GM12891 (cell line): ENCODE measurements around the gene ZDHHC4. TPM values are rescaled to one million over a fixed set of nuclear protein-coding genes. Genes with fewer than 3 reads are reported as not detected.
A peak's percentile ranks its signal among the peaks of the same experiment; 100 is the strongest.

ENCODE experiments used
- DNase-seq: peaks from one replicate; pipeline ENCODE4 v3.0.0; 2011; ENCODE audit warnings: low spot score; ENCODE audit not compliant: insufficient read length
- FAIRE-seq: peaks from 2 replicates; lab custom pipeline; 2011; peaks lifted over from hg19 to GRCh38; lab: Jason Lieb, UNC
- PAX5 ChIP-seq: IDR thresholded peaks from 2 replicates; pipeline ENCODE4 v1.6.1; 2011; ENCODE audit warnings: low read length, moderate library complexity, mild to moderate bottlenecking; ENCODE audit not compliant: insufficient read depth, severe bottlenecking
- POLR2A ChIP-seq: IDR thresholded peaks from 2 replicates; pipeline ENCODE4 v1.6.1; 2011; ENCODE audit warnings: low read depth, low read length, control low read depth
- POLR2AphosphoS5 ChIP-seq: IDR thresholded peaks from 2 replicates; pipeline ENCODE4 v1.6.1; 2011; ENCODE audit warnings: low read depth, low read length, control low read depth
- POU2F2 ChIP-seq: IDR thresholded peaks from 2 replicates; pipeline ENCODE4 v1.6.1; 2011; ENCODE audit warnings: low read depth, mild to moderate bottlenecking, control low read depth, low read length, moderate library complexity
- SPI1 ChIP-seq: IDR thresholded peaks from 2 replicates; pipeline ENCODE4 v1.6.1; 2011; ENCODE audit warnings: low read depth, low read length, control low read depth
- TAF1 ChIP-seq: IDR thresholded peaks from 2 replicates; pipeline ENCODE4 v1.6.1; 2011; ENCODE audit warnings: low read depth, low read length, control low read depth
- polyA plus RNA-seq: library from polyadenylated mRNA; unstranded; fragments of >200 nt; gene quantifications from one replicate; pipeline ENCODE4 v1.2.1, GENCODE V29; 2012; ENCODE audit warnings: low read depth, missing spikeins, inconsistent platforms; ENCODE audit not compliant: missing spikeins

The ZDHHC4 gene
- polyA plus RNA-seq: 22.3 TPM

DNA sequence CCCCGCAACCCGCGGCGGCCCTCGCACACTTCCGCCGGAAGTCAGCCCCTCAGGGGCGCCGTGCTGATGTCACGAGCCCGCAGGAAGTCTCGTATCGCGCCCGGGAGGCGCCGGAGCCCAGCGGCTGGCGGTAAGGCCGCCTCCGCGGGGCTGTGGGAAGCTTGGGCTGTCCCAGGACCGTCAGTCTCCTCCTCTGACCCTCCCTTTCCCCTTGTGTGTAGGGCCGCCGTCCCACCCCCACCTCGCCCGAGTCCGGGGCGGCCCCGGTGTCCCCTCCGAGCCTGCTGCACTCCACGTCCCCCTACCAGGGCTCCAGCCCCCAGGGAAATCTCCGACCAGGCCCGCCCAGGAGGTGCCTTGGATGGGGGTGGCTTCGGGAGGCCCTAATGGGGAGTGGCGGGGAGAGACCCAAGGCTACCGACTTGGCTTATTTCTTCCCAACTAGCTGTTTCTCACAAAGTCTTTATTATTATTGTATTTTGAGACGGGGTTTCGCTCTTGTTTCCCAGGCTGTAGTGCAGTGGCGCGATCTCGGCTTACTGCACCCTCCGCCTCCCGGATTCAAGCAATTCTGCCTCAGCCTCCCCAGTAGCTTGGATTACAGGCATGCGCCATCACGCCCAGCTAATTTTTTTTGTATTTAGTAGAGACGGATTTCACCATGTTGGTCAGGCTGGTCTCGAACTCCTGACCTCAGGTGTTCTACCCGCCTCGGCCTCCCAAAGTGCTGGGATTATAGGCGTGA, at the start of gene ZDHHC4:
TSS of gene ZDHHC4 (plus strand) at position 86 of the 745 bp plus-strand sequence. CDS start 3,108 bp downstream, outside the sequence.
- TF ChIP-seq POLR2AphosphoS5 (peak; percentile 85), PAX5 (no peak), TAF1 (peak; percentile 70), SPI1 (peak; percentile 25; the same call in 1 of the 2 replicates), POLR2A (peak; percentile 94), POU2F2 (peak; percentile 62)
- DNase-seq: peak; percentile 98
- FAIRE-seq: peak; percentile 96

- no peak for TF ChIP-seq POLR2AphosphoS5
- no peak for TF ChIP-seq POLR2A
- TF ChIP-seq SPI1: no peak
- no peak for TF ChIP-seq TAF1
- TF ChIP-seq POU2F2: no peak
- no peak for TF ChIP-seq PAX5
- no peak for DNase-seq
- no peak for FAIRE-seq
Observed at GRCh38 chr7:6528401-6529130, 48.7 kb upstream of the ZDHHC4 start.

DNA sequence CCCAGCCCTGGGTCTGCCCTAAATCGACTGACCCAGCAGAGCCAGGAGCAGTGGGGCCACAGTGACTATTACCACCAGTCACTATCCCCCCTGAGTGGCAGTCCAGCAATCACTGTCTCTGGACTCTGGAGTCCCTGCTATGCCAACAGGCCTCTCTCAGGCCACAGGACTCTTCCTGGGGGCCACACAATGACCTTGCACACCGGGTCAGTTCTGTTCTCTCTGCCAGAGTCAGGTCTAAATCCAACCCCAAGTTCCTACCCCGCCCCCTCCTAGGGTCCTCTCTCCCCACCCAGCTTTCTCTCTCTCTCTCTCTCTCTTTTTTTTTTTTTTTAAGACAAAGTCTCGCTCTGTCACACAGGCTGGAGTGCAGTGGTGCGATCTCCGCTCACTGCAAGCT, 47.6 kb upstream of the ZDHHC4 start:
- TF ChIP-seq POU2F2 (no peak), TAF1 (no peak), SPI1 (no peak), POLR2AphosphoS5 (no peak), PAX5 (no peak), POLR2A (no peak)
- FAIRE-seq (no peak), DNase-seq (no peak)

DNA sequence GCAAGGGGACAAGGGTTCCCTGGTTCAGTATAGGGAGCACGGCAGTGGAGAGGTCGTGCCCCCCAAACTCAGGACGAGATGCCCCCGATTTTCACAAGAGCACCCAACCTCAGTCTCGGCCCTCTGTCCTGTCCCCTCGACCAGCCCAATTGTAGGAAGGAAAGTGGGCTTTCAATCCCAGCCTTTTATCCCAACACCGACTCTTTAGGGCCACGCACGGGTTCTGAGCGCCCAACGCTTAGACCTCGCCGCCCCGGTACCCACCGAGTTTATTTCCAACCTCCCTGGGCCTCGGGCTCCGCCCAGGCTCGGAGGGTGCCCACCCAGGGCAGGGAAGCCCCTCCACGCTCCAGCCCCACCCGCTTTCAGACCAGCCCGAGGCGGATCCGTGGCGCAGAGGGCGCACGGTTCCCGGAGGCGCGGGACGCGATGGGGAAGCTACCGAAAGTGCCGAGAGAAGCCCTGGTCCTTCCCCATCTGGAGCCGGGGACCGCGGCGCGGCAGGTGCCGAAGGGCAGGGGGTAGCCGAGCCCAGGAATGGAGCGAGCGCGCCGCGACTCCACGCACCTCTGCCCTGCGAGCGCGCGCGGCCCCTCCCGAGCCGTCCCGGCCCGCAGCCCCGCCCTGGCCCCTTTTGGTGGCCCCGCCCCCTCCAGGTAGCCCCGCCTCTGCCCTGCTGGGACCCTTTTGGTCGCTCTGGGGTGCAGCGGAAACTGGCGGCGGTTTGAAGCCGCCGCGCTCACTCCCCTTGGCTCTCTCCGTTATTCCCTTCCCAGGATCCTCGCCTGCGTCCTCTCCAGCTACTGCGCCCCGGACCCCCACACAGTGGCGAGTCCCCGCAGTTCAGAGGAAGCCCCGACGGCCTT, 46.4 kb upstream of the ZDHHC4 start:
- DNase-seq: peak; percentile 71
- FAIRE-seq: peak; percentile 47
- TF ChIP-seq POLR2A (no peak), POU2F2 (no peak), SPI1 (no peak), POLR2AphosphoS5 (no peak), TAF1 (no peak), PAX5 (no peak)

DNA sequence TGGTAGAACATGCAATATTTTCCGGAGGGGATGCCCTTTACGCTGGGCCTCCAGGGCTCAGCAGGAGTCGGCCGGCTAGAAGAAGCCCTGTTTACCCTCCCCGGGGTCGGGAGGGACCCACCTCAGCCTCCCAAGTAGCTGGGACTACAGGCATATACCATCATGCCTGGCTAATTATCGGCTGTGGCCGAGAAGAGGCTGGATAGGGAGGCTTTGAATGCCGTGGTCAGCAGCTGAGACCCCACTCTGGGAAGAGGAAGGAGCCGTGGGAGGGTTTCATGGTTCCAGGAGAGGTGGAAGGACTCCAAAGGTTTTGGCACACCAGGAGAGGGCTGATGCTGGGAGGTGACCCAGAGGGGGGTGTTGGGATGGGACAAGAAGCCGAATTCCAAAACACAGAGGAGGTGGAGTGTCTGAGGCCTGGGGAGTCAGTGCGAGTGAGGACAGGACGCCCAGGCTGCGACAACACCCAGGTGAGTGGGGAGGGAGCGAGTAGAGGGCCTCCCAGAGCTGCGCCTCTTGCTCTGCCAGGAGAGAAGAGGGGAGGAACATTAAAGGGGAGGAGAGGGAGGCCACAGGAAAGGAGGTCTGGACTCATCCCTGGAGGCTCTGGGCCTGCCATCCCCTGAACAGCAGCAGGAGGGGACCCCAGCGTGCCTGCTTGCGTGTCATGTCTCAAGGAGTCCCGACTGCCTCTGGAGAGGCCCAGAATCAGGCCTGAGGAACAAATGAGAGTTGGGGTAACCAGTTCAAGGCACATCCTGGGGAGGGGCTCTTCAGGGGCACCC, 45.6 kb upstream of the ZDHHC4 start:
- DNase-seq (no peak), FAIRE-seq (no peak)
- TF ChIP-seq POLR2AphosphoS5: no peak

GRCh38 chr7:6532516-6532915, 44.7 kb upstream of the ZDHHC4 start:
- FAIRE-seq (no peak), DNase-seq (no peak)
- TF ChIP-seq POU2F2: no peak
- TF ChIP-seq SPI1: no peak
- TF ChIP-seq POLR2AphosphoS5: no peak
- TF ChIP-seq PAX5: no peak
- no peak for TF ChIP-seq POLR2A
- TF ChIP-seq TAF1: no peak

DNA sequence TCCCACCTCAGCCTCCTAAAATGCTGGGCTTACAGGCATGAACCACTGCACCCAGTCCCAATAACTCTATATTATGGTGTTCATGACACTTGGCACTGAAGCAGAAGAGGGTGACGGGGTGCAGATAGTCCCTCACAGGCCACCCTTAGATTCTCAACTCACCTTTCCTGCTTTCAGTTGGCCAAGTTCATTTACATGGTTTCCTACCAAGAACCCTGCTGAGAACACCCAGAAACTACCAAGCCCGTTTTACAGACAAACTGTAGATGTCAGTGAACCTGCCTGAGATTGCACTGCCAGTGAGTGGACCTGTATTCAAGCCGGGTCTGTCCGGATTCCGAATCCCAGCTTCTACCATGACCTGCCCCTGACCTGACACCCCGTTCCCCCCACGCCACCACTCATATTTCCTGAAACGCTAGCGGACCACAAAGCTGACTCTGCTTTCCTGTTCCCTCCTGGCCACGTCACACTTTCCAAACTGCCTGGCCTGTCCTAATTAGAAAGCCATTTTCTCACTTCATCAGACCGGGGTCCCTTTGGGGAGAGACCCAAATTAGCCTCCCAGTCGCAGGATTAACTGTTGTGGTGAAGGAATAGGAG, 43.3 kb upstream of the ZDHHC4 start:
- DNase-seq (no peak), FAIRE-seq (peak; percentile 82)
- TF ChIP-seq POU2F2: no peak
- TF ChIP-seq TAF1: no peak
- TF ChIP-seq POLR2AphosphoS5: no peak
- no peak for TF ChIP-seq POLR2A
- no peak for TF ChIP-seq SPI1
- TF ChIP-seq PAX5: no peak

GRCh38 chr7:6536262-6537260, 40.7 kb upstream of the ZDHHC4 start:
- no peak for TF ChIP-seq POLR2A
- TF ChIP-seq PAX5: no peak
- TF ChIP-seq POU2F2: no peak
- no peak for TF ChIP-seq POLR2AphosphoS5
- no peak for TF ChIP-seq TAF1
- TF ChIP-seq SPI1: no peak
- FAIRE-seq: no peak

More at GRCh38 chr7:6536262-6537260, 40.7 kb upstream of the ZDHHC4 start:
- no peak for DNase-seq
